ENCODE measurements around the gene STXBP5. TPM values are rescaled to one million over a fixed set of nuclear protein-coding genes. Genes with fewer than 3 reads are reported as not detected.
A peak's percentile ranks its signal among the peaks of the same experiment; 100 is the strongest.
"Not testable (repeated sequence)": the region's sequence is repeated elsewhere in the genome, so short reads cannot be mapped to it uniquely, and the experiment has no call there.

Gene STXBP5
- total RNA-seq, 2 donors from 2014 or later: 25.9 to 30.3 TPM

DNA sequence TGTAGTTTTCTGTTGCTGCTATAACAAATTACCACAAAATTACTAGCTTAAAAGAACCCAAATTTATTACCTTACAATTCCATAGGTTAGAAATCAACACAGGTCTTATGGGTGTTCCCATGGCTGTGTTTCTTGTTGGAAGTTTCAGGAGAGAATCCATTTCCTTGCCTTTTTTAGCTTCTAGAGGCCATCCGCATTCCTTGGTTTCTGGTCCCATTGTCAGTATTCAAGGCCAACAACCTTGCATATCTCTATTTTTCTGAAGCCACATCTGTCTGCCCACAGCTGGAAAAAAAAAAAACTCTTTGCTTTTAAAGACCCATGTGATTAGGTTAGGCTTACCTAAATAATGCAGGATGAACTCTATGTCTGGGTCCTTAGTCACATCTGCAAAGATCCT lies 174.6 kb downstream of the STXBP5 start:
- Histone ChIP-seq H3K27me3 (no peaks in the 10 kb centered on the region), H3K36me3 (replicated peaks in 1 of 2; ENCODE audit: insufficient read depth in 1 of 2, low read depth in 2 of 2) (no peaks in the 10 kb centered on the region), H3K27ac (no peak overlapping the region), H3K9me3 (no peaks in the 10 kb centered on the region), H3K4me1 (no peaks in the 10 kb centered on the region), H3K4me3 (no peak overlapping the region)
- DNase-seq (no peak), ATAC-seq (no peak)
- intact Hi-C loops (cut with DNase I): no loop called here
- WGBS, 2 donors: 95 to 100% methylated on average over 1 of the region's 1 CpG
- no peak for TF ChIP-seq POLR2A (IDR thresholded peaks at IDR 0.05)
- TF ChIP-seq, protein P1, sequence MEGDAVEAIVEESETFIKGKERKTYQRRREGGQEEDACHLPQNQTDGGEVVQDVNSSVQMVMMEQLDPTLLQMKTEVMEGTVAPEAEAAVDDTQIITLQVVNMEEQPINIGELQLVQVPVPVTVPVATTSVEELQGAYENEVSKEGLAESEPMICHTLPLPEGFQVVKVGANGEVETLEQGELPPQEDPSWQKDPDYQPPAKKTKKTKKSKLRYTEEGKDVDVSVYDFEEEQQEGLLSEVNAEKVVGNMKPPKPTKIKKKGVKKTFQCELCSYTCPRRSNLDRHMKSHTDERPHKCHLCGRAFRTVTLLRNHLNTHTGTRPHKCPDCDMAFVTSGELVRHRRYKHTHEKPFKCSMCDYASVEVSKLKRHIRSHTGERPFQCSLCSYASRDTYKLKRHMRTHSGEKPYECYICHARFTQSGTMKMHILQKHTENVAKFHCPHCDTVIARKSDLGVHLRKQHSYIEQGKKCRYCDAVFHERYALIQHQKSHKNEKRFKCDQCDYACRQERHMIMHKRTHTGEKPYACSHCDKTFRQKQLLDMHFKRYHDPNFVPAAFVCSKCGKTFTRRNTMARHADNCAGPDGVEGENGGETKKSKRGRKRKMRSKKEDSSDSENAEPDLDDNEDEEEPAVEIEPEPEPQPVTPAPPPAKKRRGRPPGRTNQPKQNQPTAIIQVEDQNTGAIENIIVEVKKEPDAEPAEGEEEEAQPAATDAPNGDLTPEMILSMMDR (IDR thresholded peaks at IDR 0.05): no peak

DNA sequence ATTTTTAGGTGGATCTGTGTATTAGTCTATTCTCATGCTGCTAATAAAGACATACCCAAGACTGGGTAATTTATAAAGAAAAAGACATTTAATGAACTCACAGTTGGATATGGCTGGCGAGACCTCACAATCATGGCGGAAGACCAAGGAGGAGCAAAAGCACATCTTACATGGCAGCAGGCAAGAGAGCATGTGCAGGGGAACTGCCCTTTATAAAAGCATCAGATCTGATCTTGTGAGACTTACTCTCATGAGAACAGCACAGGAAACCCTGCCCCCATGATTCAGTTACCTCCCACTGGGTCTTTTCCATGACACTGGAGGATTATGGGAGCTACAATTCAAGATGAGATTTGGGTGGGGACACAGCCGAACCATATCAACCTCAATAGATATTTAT lies 176.6 kb downstream of the STXBP5 start:
- H3K27ac ChIP-seq; H3K4me1 ChIP-seq; ATAC-seq; H3K4me3 ChIP-seq; DNase-seq; intact Hi-C loops (cut with DNase I); H3K36me3 ChIP-seq (replicated peaks in 1 of 2; ENCODE audit: insufficient read depth in 1 of 2, low read depth in 2 of 2); H3K27me3 ChIP-seq; H3K9me3 ChIP-seq: not testable (repeated sequence)
- WGBS, 2 donors: 99 to 100% methylated on average over 3 of the region's 3 CpGs

DNA sequence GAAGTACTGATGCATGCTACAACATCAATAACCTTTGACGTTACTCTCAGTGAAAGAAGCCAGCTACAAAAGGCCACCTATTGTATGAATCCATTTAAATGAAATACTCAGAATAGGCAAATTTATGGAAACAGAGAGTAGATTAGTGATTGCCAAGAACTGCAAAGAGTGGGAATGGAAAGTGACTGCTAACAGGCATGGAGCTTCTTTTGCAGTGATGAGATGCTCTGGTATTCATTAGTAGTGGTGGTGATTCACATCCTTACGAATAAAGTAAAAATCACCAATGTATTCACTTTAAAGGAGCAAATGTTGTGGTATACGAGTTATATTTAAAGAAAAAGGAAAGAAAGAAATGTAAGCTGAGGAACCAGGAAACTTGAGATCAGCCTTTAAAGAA lies 177.5 kb downstream of the STXBP5 start:
- ATAC-seq: no peak
- H3K9me3 ChIP-seq: no peaks in the 10 kb centered on the region
- H3K36me3 ChIP-seq (replicated peaks in 1 of 2; ENCODE audit: insufficient read depth in 1 of 2, low read depth in 2 of 2): peaks cover 0 to 5% of the 10 kb centered on the region in 2 donors
- no peak for DNase-seq
- H3K27me3 ChIP-seq: no peaks in the 10 kb centered on the region
- TF ChIP-seq POLR2A (IDR thresholded peaks at IDR 0.05): no peak
- H3K4me3 ChIP-seq: no peak overlapping the region
- no peaks in the 10 kb centered on the region for H3K4me1 ChIP-seq
- 89 to 93% methylated on average over 3 of the region's 3 CpGs for WGBS, 2 donors
- intact Hi-C loops (cut with DNase I): no loop called here
- H3K27ac ChIP-seq: no peak overlapping the region

DNA sequence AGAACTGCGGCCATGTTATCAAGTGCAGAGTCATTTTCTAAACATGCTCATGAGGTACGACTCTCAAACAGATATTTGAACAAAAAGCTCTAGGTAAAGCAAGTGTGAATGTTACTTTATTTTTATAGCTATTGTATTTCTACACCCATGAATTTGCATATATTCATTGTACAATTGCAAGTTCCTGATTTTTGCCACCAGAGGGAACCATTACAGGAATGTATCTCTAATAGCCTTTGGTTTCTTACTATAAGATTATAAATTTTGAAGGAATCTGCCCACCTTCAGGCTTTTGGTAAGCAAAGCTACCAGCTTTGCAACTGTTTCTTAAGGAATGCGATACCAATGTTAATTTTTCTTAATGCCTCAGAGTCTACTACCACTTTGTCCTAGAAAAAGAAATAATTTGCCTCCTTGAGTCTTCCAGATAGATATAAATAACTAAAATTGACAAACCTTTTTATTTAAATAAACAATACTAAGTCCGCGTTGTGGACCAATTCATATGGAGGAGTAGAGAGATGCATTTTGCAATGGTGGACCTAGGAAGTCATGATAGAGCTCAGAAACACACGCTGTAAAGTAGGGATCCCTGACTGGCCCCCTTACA lies 178.8 kb downstream of the STXBP5 start:
- no peak overlapping the region for H3K27ac ChIP-seq
- H3K4me3 ChIP-seq: no peak overlapping the region
- H3K4me1 ChIP-seq: no peaks in the 10 kb centered on the region
- peaks cover 0 to 5% of the 10 kb centered on the region in 2 donors for H3K36me3 ChIP-seq (replicated peaks in 1 of 2; ENCODE audit: insufficient read depth in 1 of 2, low read depth in 2 of 2)
- ATAC-seq (no peak), DNase-seq (no peak)
- no peaks in the 10 kb centered on the region for H3K9me3 ChIP-seq
- H3K27me3 ChIP-seq: no peaks in the 10 kb centered on the region
- WGBS, 2 donors: 78 to 79% methylated on average over 6 of the region's 6 CpGs
- intact Hi-C loops (cut with DNase I): no loop called here
- TF ChIP-seq, protein P1 (IDR thresholded peaks at IDR 0.05): peak in 6 of 7 experiments; percentile 28 to 48 (median 38)
- no peak for TF ChIP-seq POLR2A (IDR thresholded peaks at IDR 0.05)

DNA sequence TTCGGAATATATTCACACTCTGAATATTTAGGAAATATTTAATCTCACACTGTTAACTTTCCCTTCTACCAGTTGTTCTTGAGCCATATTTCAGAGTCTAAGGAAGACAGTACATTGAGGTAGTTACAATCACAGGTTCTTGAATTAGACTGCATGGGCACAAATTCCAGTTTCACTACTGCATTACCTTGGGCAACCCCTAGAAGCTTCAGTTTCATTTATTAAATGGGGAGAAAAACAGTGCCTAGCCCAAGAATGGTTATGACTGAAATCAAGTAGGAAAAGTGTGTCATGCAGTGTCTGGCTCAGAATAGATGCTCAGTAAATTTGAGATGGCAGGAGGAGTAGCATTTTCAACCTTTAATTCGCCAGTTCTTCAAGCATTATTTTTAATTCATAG lies 179.8 kb downstream of the STXBP5 start:
- ATAC-seq: no peak
- Histone ChIP-seq H3K27ac (no peak overlapping the region), H3K36me3 (replicated peaks in 1 of 2; ENCODE audit: insufficient read depth in 1 of 2, low read depth in 2 of 2) (peaks cover 0 to 5% of the 10 kb centered on the region in 2 donors), H3K4me3 (no peak overlapping the region), H3K9me3 (no peaks in the 10 kb centered on the region), H3K4me1 (no peaks in the 10 kb centered on the region), H3K27me3 (no peaks in the 10 kb centered on the region)
- intact Hi-C loops (cut with DNase I): no loop called here
- TF ChIP-seq, protein P1 (IDR thresholded peaks at IDR 0.05): no peak
- no peak for TF ChIP-seq POLR2A (IDR thresholded peaks at IDR 0.05)
- WGBS, 2 donors: 94 to 98% methylated on average over 2 of the region's 2 CpGs
- DNase-seq: no peak

All from body of pancreas (tissue), 4 donors.